HL-60 (cell line): ENCODE results near the gene C2orf42.
"Not testable (repeated sequence)": the region's sequence is repeated elsewhere in the genome, so short reads cannot be mapped to it uniquely, and the experiment has no call there.

ENCODE experiments used
- DNase-seq, 2 experiments: peaks; one replicate each; pipeline ENCODE4 v3.0.0-alpha.2; 2010 to 2020; ENCODE audit warnings: low read depth in 1 of 2, low spot score in 1 of 2
- H3K27ac ChIP-seq: fragments of 250-450 bp; sonication (Bioruptor Pico); replicated peaks from 2 replicates; pipeline ENCODE4 v1.5.1; 2020; ENCODE audit warnings: mild to moderate bottlenecking, moderate library complexity
- H3K27me3 ChIP-seq: fragments of 250-450 bp; sonication (Bioruptor Pico); 2 replicates; pipeline ENCODE4 v1.5.1; 2021; ENCODE audit warnings: mild to moderate bottlenecking, moderate library complexity; ENCODE audit not compliant: insufficient read depth, poor library complexity, severe bottlenecking
- H3K4me3 ChIP-seq: replicated peaks from 2 replicates; pipeline ENCODE4 v1.5.1; 2011; ENCODE audit warnings: mild to moderate bottlenecking, control low read depth, low read length; ENCODE audit not compliant: insufficient read depth
- GABPA ChIP-seq: IDR thresholded peaks from 2 replicates; pipeline ENCODE4 v1.6.1; 2012; ENCODE audit warnings: low read depth
- POLR2AphosphoS5 ChIP-seq: IDR thresholded peaks from 2 replicates; pipeline ENCODE4 v1.6.1; 2012; ENCODE audit warnings: low read depth
- SPI1 ChIP-seq: IDR thresholded peaks from 2 replicates; pipeline ENCODE4 v1.6.1; 2012; ENCODE audit warnings: low read depth, mild to moderate bottlenecking, borderline replicate concordance
- TF ChIP-seq, protein P1 (sequence below): IDR thresholded peaks from 2 replicates; pipeline ENCODE4 v1.6.1; 2012; ENCODE audit warnings: low read depth; ENCODE audit not compliant: insufficient replicate concordance
- TF ChIP-seq, protein P2 (sequence below): IDR thresholded peaks from one replicate; pipeline ENCODE4 v1.5.1; 2011; ENCODE audit warnings: low read length, control low read depth, inconsistent platforms; ENCODE audit not compliant: insufficient read depth

C2orf42 gene

DNA sequence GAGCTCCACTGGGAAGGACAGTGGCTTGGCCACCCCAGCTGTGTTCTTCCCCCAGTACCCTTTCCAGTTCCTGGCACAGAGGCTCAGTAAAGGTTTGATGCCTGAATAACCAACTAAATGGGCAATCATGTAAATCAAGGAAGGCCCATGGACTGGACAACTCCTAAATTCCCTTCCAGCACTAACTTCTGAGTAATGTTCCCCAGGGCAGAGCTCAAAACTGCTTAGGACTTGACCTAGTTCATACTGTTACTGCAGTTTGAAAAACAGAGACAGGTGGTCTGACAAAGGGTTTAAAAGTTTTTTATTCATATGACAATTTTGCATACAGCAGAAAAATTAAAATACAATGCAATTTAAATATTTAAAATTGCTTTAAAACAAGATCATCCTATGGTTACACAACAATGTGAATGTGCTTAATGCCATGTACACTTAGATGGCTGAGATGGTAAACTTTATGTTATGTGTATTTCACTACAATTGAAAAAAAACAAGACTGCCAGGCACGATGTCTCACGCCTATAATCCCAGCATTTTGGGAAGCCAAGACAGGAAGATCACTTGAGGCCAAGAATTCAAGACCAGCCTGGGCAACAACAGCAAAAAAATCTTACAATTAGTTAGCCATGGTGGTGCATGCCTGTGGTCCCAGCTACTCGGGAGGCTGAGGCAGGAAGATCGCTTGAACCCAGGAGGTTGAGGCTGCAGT is 77.3 kb downstream of the C2orf42 start:
- no peak for DNase-seq
- Histone ChIP-seq H3K4me3 (no peak overlapping the region), H3K27ac (no peak overlapping the region), H3K27me3 (no peaks in the 10 kb centered on the region)
- TF ChIP-seq POLR2AphosphoS5 (no peak), GABPA (no peak), SPI1 (no peak)
- TF ChIP-seq, protein P1, sequence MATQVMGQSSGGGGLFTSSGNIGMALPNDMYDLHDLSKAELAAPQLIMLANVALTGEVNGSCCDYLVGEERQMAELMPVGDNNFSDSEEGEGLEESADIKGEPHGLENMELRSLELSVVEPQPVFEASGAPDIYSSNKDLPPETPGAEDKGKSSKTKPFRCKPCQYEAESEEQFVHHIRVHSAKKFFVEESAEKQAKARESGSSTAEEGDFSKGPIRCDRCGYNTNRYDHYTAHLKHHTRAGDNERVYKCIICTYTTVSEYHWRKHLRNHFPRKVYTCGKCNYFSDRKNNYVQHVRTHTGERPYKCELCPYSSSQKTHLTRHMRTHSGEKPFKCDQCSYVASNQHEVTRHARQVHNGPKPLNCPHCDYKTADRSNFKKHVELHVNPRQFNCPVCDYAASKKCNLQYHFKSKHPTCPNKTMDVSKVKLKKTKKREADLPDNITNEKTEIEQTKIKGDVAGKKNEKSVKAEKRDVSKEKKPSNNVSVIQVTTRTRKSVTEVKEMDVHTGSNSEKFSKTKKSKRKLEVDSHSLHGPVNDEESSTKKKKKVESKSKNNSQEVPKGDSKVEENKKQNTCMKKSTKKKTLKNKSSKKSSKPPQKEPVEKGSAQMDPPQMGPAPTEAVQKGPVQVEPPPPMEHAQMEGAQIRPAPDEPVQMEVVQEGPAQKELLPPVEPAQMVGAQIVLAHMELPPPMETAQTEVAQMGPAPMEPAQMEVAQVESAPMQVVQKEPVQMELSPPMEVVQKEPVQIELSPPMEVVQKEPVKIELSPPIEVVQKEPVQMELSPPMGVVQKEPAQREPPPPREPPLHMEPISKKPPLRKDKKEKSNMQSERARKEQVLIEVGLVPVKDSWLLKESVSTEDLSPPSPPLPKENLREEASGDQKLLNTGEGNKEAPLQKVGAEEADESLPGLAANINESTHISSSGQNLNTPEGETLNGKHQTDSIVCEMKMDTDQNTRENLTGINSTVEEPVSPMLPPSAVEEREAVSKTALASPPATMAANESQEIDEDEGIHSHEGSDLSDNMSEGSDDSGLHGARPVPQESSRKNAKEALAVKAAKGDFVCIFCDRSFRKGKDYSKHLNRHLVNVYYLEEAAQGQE = no peak
- TF ChIP-seq, protein P2, sequence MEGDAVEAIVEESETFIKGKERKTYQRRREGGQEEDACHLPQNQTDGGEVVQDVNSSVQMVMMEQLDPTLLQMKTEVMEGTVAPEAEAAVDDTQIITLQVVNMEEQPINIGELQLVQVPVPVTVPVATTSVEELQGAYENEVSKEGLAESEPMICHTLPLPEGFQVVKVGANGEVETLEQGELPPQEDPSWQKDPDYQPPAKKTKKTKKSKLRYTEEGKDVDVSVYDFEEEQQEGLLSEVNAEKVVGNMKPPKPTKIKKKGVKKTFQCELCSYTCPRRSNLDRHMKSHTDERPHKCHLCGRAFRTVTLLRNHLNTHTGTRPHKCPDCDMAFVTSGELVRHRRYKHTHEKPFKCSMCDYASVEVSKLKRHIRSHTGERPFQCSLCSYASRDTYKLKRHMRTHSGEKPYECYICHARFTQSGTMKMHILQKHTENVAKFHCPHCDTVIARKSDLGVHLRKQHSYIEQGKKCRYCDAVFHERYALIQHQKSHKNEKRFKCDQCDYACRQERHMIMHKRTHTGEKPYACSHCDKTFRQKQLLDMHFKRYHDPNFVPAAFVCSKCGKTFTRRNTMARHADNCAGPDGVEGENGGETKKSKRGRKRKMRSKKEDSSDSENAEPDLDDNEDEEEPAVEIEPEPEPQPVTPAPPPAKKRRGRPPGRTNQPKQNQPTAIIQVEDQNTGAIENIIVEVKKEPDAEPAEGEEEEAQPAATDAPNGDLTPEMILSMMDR = no peak

DNA sequence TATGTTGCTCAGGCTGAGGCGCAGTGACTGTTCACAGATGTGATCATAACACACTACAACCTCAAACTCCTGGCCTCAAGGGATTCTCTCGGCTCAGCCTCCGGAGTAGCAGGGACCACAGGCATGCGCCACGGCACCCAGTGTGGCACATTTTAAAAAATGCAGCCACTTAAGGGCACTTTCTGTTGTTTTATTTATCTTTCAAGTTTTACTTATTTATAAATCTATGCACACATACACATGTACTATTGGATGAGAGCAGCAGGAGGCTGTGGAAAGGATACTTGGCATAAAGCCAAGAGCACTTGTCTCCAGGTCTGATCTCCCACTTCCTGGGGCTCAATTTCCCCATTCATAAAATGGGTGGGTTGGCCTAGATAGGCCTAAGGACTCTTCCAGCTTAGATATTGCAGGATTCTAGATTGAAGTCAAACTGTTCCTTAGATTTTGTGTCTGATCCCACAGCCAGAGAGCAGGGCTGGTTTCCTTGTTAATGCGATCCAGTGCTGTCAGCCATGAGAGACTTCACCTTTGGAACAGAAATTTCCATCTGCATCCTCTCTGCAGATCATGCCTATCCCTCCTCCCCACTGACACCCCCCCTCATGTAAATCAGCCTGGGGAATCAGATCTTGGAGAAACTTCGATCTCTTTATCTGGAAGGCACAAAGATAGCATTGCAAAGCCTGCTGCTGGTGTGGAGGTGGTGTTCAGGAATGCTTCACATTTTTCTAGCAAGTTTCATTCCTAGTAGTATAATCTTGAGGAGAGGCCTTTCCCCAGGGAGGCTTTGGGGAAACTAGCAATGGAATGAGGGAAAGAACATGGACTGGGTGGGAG is 78.8 kb downstream of the C2orf42 start:
- DNase-seq = no peak

DNA sequence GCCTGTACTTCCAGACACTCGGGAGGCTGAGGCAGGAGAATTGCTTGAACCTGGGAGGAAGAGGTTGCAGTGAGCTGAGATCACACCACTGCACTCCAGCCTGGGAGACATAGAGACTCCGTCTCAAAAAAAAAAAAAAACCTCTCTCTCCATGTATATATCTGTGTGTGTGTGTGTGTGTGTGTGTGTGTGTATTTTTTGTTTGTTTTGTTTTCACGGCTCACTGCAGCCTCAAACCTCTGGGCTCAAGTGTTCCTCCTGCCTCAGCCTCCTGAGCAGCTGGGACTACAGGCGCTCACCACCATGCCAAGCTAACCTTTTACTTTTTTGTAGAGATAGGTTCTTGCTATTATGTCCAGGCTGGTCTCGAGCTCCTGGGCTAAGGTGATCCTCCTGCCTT is 80.4 kb downstream of the C2orf42 start:
- peak overlapping the region; percentile 66 for H3K27ac ChIP-seq
- H3K4me3 ChIP-seq, H3K27me3 ChIP-seq, DNase-seq: not testable (repeated sequence)

More for the DNA sequence above, 78.8 kb downstream of the C2orf42 start:
- no peak overlapping the region for H3K4me3 ChIP-seq
- no peaks in the 10 kb centered on the region for H3K27me3 ChIP-seq
- TF ChIP-seq, protein P1 = no peak
- TF ChIP-seq POLR2AphosphoS5 (no peak), SPI1 (no peak), GABPA (no peak)
- TF ChIP-seq, protein P2 = no peak
- H3K27ac ChIP-seq = peak overlapping the region; percentile 66

DNA sequence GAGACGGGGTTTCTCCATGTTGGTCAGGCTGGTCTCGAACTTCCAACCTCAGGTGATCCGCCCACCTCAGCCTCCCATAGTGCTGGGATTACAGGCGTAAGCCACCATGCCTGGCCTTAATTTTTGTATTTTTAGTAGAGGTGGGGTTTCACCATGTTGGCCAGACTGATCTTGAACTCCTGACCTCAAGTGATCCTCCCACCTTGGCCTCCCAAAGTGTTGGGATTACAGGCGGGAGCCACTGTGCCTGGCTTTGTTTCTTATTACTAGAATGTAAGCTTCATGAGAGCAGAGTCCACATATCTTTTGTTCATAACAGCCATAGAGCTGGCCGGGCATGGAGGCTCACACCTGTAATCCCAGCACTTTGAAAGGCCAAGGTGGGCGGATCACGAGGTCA is 84.7 kb downstream of the C2orf42 start:
- not testable (repeated sequence) for H3K27ac ChIP-seq, H3K27me3 ChIP-seq, DNase-seq, H3K4me3 ChIP-seq
